GM12878 (cell line): Measurements from ENCODE around the gene ZBTB3. TPM values are rescaled to one million over a fixed set of nuclear protein-coding genes. Genes with fewer than 3 reads are reported as not detected.
A peak's percentile ranks its signal among the peaks of the same experiment; 100 is the strongest.

ENCODE experiments used
- BRCA1 ChIP-seq: IDR thresholded peaks from 2 replicates; pipeline ENCODE4 v1.6.1; 2011; ENCODE audit warnings: low read depth, low read length, improper control_type of control experiment
- DPF2 ChIP-seq: fragments of 450-650 bp; IDR thresholded peaks from 2 replicates; pipeline ENCODE4 v1.6.1; 2017; ENCODE audit warnings: mild to moderate bottlenecking
- E2F8 ChIP-seq: fragments of 450-650 bp; IDR thresholded peaks from 2 replicates; pipeline ENCODE4 v1.6.1; 2018; ENCODE audit warnings: mild to moderate bottlenecking, low read depth, moderate library complexity; ENCODE audit not compliant: partially characterized antibody
- HDGF ChIP-seq: fragments of 450-650 bp; IDR thresholded peaks from 2 replicates; pipeline ENCODE4 v1.6.1; 2016; ENCODE audit warnings: antibody characterized with exemption
- IKZF2 ChIP-seq, 2 experiments: fragments of 450-650 bp; IDR thresholded peaks; 2 replicates each; pipeline ENCODE4 v1.6.1; 2017; ENCODE audit warnings: mild to moderate bottlenecking in 2 of 2, moderate library complexity in 2 of 2
- MEF2A ChIP-seq: IDR thresholded peaks from 2 replicates; pipeline ENCODE4 v1.6.1; 2011; ENCODE audit warnings: low read depth, mild to moderate bottlenecking, low read length, moderate library complexity; ENCODE audit not compliant: insufficient read depth
- NFYB ChIP-seq: IDR thresholded peaks from 2 replicates; pipeline ENCODE4 v1.6.1; 2011; ENCODE audit warnings: low read depth, mild to moderate bottlenecking, low read length, improper control_type of control experiment, moderate library complexity; ENCODE audit not compliant: insufficient read depth
- NKRF ChIP-seq: fragments of 450-650 bp; conservative IDR thresholded peaks from 2 replicates; pipeline ENCODE4 v1.6.1; 2017; ENCODE audit warnings: mild to moderate bottlenecking, moderate library complexity
- PAX5 ChIP-seq: IDR thresholded peaks from 2 replicates; pipeline ENCODE4 v1.6.1; 2011; ENCODE audit warnings: low read depth, low read length, borderline replicate concordance
- PAX8 ChIP-seq: fragments of 450-650 bp; IDR thresholded peaks from 2 replicates; pipeline ENCODE4 v1.6.1; 2017; ENCODE audit warnings: mild to moderate bottlenecking, moderate library complexity
- POLR2AphosphoS2 ChIP-seq: IDR thresholded peaks from 2 replicates; pipeline ENCODE4 v1.6.1; 2011; ENCODE audit warnings: low read depth, mild to moderate bottlenecking, low read length, improper control_type of control experiment, moderate library complexity
- STAT1 ChIP-seq: fragments of 450-650 bp; conservative IDR thresholded peaks from 2 replicates; pipeline ENCODE4 v1.6.1; 2014; ENCODE audit warnings: antibody characterized with exemption, mild to moderate bottlenecking
- SUPT20H ChIP-seq: IDR thresholded peaks from 2 replicates; pipeline ENCODE4 v1.6.1; 2011; ENCODE audit warnings: low read depth, mild to moderate bottlenecking, low read length, moderate library complexity, borderline replicate concordance; ENCODE audit not compliant: control insufficient read depth
- TARDBP ChIP-seq: IDR thresholded peaks from 2 replicates; pipeline ENCODE4 v1.6.1; 2016; ENCODE audit warnings: borderline replicate concordance
- YY1 ChIP-seq: IDR thresholded peaks from 2 replicates; pipeline ENCODE4 v1.6.1; 2011; ENCODE audit warnings: low read depth, mild to moderate bottlenecking, low read length
- ZNF217 ChIP-seq: fragments of 450-650 bp; IDR thresholded peaks from 2 replicates; pipeline ENCODE4 v1.6.1; 2017; ENCODE audit warnings: antibody characterized with exemption, mild to moderate bottlenecking
- polyA plus RNA-seq, 11 experiments: library from polyadenylated mRNA; depleted of rRNA in 4 of 11; unstranded in 6 of 11; stranded (reverse) in 5 of 11; fragments of >200 nt; fragmentation: Nextera tagmentation in 4 of 11; fragmentation: Illumina TruSeq in 1 of 11; extraction: Ambion mirVana in 4 of 11; extraction: Trizol in 1 of 11; gene quantifications; 1 replicate in 1 of 11; 2 replicates in 10 of 11; pipeline versions ENCODE4 v1.2.1 to v1.2.3, GENCODE V29; 2011 to 2016; ENCODE audit warnings: inconsistent platforms in 2 of 11, missing spikeins in 2 of 11, low read depth in 1 of 11
- total RNA-seq, 4 experiments: library from RNA; depleted of rRNA in 3 of 4; stranded (reverse); fragments of >200 nt in 3 of 4; fragmentation: Illumina TruSeq in 1 of 4; extraction: Trizol in 1 of 4; gene quantifications; 2 replicates each; pipeline versions ENCODE4 v1.2.1 to v1.2.3, GENCODE V29; 2013 to 2021
- TF ChIP-seq, protein P1 (sequence below): fragments of 450-650 bp; formaldehyde crosslinking; IDR thresholded peaks from 2 replicates; pipeline ENCODE4 v1.5.0; 2022; ENCODE audit warnings: mild to moderate bottlenecking, missing genetic modification characterization
- TF ChIP-seq, protein P2 (sequence below): fragments of 150-350 bp; IDR thresholded peaks from 2 replicates; pipeline ENCODE4 v1.6.1; 2014; ENCODE audit warnings: mild to moderate bottlenecking, low read depth, low read length

Gene ZBTB3
- total and polyA plus RNA-seq, 10 of the 15 experiments (the other 5 are each of a cell fraction or from before 2014, with no cell fraction given) = 1.4 to 7.7 (median 4.8) TPM

DNA sequence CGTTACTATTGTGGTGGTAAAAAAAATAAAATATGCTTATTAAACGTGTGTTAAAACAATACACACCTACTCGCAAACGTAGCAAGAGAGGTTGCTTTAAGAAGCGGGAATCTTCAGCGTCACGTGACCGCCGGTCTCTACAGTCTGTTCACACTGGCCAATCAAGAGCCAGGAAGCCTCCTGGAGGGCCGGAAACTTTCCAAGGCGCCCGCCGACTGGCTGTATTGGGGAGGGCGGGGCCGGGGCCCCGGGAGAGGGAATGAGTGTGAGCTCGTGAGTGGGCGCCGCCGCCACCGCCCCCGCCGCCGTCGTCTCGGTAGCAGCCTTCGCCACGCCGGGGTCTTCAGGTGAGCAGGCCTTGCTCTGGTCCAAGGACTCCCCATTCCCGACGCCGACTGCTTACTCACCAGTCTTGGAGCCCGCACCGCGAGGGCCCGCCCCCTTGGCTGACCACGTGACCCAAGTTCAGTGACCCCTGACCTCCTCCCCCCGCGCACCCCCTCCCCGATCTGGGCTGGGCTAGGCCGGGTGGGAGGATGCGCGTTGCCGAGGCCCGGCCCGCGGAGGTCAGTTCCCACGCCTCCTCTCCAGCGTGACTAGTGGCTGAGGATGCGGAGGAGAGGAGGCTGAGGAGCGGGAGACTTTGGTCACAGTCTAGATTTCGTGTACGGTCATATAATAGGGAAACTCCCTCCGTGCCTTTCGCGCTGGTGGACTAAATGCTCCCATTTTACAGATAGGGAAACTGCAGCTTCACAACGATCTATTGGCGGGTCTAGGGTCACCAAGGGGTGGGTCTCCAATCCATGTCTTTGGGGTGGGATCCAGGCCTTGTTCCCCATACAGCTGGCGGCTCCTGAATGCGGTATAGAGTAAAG is 17.4 kb upstream of the ZBTB3 start, which contains the start of gene TAF6L (continued):
- no peak for TF ChIP-seq E2F8
- TF ChIP-seq IKZF2 (IDR thresholded peaks at IDR 0.05) = peak; percentile 92 to 93
- TF ChIP-seq DPF2 = peak; percentile 71
- no peak for TF ChIP-seq SUPT20H
- TF ChIP-seq, protein P1, sequence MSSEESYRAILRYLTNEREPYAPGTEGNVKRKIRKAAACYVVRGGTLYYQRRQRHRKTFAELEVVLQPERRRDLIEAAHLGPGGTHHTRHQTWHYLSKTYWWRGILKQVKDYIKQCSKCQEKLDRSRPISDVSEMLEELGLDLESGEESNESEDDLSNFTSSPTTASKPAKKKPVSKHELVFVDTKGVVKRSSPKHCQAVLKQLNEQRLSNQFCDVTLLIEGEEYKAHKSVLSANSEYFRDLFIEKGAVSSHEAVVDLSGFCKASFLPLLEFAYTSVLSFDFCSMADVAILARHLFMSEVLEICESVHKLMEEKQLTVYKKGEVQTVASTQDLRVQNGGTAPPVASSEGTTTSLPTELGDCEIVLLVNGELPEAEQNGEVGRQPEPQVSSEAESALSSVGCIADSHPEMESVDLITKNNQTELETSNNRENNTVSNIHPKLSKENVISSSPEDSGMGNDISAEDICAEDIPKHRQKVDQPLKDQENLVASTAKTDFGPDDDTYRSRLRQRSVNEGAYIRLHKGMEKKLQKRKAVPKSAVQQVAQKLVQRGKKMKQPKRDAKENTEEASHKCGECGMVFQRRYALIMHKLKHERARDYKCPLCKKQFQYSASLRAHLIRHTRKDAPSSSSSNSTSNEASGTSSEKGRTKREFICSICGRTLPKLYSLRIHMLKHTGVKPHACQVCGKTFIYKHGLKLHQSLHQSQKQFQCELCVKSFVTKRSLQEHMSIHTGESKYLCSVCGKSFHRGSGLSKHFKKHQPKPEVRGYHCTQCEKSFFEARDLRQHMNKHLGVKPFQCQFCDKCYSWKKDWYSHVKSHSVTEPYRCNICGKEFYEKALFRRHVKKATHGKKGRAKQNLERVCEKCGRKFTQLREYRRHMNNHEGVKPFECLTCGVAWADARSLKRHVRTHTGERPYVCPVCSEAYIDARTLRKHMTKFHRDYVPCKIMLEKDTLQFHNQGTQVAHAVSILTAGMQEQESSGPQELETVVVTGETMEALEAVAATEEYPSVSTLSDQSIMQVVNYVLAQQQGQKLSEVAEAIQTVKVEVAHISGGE = peak; percentile 51; the same call in 1 of the 2 replicates
- no peak; the same call in 1 of the 2 replicates for TF ChIP-seq ZNF217
- TF ChIP-seq HDGF = peak; percentile 83
- peak; percentile 53; the same call in 1 of the 2 replicates for TF ChIP-seq NKRF
- TF ChIP-seq NFYB = peak; percentile 69; the same call in 1 of the 2 replicates
- TF ChIP-seq BRCA1 = no peak
- TF ChIP-seq MEF2A = 0 out of 2 replicates have a peak, but pooled peaks have one; percentile 13
- peak; percentile 77; the same call in 1 of the 2 replicates for TF ChIP-seq PAX5
- TF ChIP-seq STAT1 = 0 out of 2 replicates have a peak, but pooled peaks have one; percentile 45
- no peak; the same call in 1 of the 2 replicates for TF ChIP-seq TARDBP
- TF ChIP-seq PAX8 = no peak
- peak; percentile 69 for TF ChIP-seq POLR2AphosphoS2
- TF ChIP-seq, protein P2, sequence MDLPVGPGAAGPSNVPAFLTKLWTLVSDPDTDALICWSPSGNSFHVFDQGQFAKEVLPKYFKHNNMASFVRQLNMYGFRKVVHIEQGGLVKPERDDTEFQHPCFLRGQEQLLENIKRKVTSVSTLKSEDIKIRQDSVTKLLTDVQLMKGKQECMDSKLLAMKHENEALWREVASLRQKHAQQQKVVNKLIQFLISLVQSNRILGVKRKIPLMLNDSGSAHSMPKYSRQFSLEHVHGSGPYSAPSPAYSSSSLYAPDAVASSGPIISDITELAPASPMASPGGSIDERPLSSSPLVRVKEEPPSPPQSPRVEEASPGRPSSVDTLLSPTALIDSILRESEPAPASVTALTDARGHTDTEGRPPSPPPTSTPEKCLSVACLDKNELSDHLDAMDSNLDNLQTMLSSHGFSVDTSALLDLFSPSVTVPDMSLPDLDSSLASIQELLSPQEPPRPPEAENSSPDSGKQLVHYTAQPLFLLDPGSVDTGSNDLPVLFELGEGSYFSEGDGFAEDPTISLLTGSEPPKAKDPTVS = 0 out of 2 replicates have a peak, but pooled peaks have one; percentile 12
- TF ChIP-seq YY1 = peak; percentile 29; the same call in 1 of the 2 replicates
